Measurements from ENCODE around the gene MAPRE2.

MAPRE2 gene

DNA sequence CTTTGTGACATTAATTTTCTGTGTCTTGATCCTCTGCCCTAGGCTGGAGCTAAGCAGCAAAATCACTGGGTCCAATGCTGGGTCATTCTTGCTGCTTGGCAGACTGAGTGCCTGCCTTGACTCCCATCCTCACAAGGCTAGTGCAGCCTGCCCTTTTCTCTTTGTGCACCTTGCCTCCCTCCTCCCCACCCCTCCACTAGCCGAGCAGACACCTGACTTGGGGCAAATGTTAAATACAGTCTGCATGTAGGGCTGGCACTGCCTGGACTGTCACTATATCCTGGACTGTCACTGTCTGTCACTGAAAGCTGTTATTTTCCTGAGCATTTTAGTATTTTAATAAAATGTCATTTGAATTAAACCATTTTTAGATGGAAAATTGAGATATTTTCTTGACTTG, 33.4 kb downstream of the MAPRE2 start:
- Histone ChIP-seq H3K36me3 (ENCODE audit: control insufficient read depth in 1 of 2, insufficient read depth in 2 of 2, low read depth in 1 of 2, low read length in 2 of 2) (peaks cover 2 to 13% of the 10 kb centered on the region in 2 experiments), H3K18ac (ENCODE audit: low read depth in 1 of 2, low read length in 2 of 2) (no peak overlapping the region), H2AFZ (ENCODE audit: low read depth, low read length) (no peak overlapping the region), H3K23ac (ENCODE audit: low read length in 2 of 2) (no peak overlapping the region), H4K91ac (ENCODE audit: low read length) (no peak overlapping the region), H2BK120ac (ENCODE audit: low read depth, low read length) (no peak overlapping the region), H3K4me3 (ENCODE audit: insufficient read depth in 1 of 2, low read depth in 1 of 2, low read length in 2 of 2) (no peak overlapping the region), H2AK5ac (ENCODE audit: low read length, severe bottlenecking) (no peak overlapping the region), H3K4ac (ENCODE audit: low read depth in 1 of 2, low read length in 2 of 2) (no peak overlapping the region), H3K79me1 (replicated peaks; ENCODE audit: low read length, poor library complexity, severe bottlenecking) (peaks cover 7% of the 10 kb centered on the region), H3K27me3 (ENCODE audit: control insufficient read depth in 1 of 2, insufficient read depth in 1 of 2, low read length in 2 of 2) (no peaks in the 10 kb centered on the region), H3K4me2 (ENCODE audit: low read length, poor library complexity, severe bottlenecking) (no peak overlapping the region), H3K9ac (ENCODE audit: low read length) (no peak overlapping the region), H4K8ac (ENCODE audit: low read length) (peak overlapping the region; percentile 35), H3K14ac (ENCODE audit: low read length in 2 of 2) (no peak overlapping the region), H3K27ac (ENCODE audit: low read length, poor library complexity, severe bottlenecking) (no peak overlapping the region), H2BK15ac (ENCODE audit: low read depth, poor library complexity, severe bottlenecking) (no peak overlapping the region), H2BK5ac (ENCODE audit: low read depth, low read length, poor library complexity, severe bottlenecking) (no peak overlapping the region), H2BK12ac (ENCODE audit: low read length in 2 of 2) (no peak overlapping the region), H3K9me3 (ENCODE audit: control insufficient read depth, low read length) (no peaks in the 10 kb centered on the region), H3K4me1 (ENCODE audit: control insufficient read depth, insufficient read depth, low read depth, low read length) (peaks cover 4% of the 10 kb centered on the region)
- DNase-seq, result no peak
- 100% methylated on average over 1 of the region's 1 CpG for WGBS

DNA sequence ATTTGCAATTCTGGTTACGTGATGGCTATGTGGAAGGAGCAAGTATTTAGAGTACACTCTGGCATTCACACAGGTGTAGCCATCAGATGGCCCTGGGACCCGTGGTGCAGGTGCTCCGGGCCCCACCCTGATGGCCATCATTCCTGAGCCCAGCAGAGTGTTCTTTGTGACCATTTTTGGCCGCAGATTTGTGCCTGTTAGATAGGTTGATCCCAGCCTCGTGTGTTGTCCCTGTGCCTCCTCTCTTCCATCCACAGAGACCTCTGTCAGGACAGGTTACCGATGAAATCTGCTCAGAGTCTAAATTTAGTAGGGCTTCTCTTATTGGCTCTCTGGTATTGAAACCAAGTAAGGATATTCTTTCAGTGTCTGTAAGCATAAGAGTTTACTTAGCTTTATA, 33.9 kb downstream of the MAPRE2 start:
- Histone ChIP-seq H3K27ac (ENCODE audit: low read length, poor library complexity, severe bottlenecking) (no peak overlapping the region), H2BK120ac (ENCODE audit: low read depth, low read length) (no peak overlapping the region), H2BK5ac (ENCODE audit: low read depth, low read length, poor library complexity, severe bottlenecking) (no peak overlapping the region), H3K4me1 (ENCODE audit: control insufficient read depth, insufficient read depth, low read depth, low read length) (peaks cover 4% of the 10 kb centered on the region), H3K79me1 (replicated peaks; ENCODE audit: low read length, poor library complexity, severe bottlenecking) (peaks cover 7% of the 10 kb centered on the region), H3K9me3 (ENCODE audit: control insufficient read depth, low read length) (no peaks in the 10 kb centered on the region), H3K36me3 (ENCODE audit: control insufficient read depth in 1 of 2, insufficient read depth in 2 of 2, low read depth in 1 of 2, low read length in 2 of 2) (peaks cover 2 to 12% of the 10 kb centered on the region in 2 experiments), H4K8ac (ENCODE audit: low read length) (peak overlapping the region; percentile 48), H3K14ac (ENCODE audit: low read length in 2 of 2) (no peak overlapping the region), H3K27me3 (ENCODE audit: control insufficient read depth in 1 of 2, insufficient read depth in 1 of 2, low read length in 2 of 2) (no peaks in the 10 kb centered on the region), H3K18ac (ENCODE audit: low read depth in 1 of 2, low read length in 2 of 2) (no peak overlapping the region), H3K9ac (ENCODE audit: low read length) (no peak overlapping the region), H2BK12ac (ENCODE audit: low read length in 2 of 2) (no peak overlapping the region), H2BK15ac (ENCODE audit: low read depth, poor library complexity, severe bottlenecking) (no peak overlapping the region), H3K4me2 (ENCODE audit: low read length, poor library complexity, severe bottlenecking) (no peak overlapping the region), H3K23ac (ENCODE audit: low read length in 2 of 2) (no peak overlapping the region), H2AFZ (ENCODE audit: low read depth, low read length) (no peak overlapping the region), H4K91ac (ENCODE audit: low read length) (no peak overlapping the region), H3K4me3 (ENCODE audit: insufficient read depth in 1 of 2, low read depth in 1 of 2, low read length in 2 of 2) (no peak overlapping the region), H3K4ac (ENCODE audit: low read depth in 1 of 2, low read length in 2 of 2) (no peak overlapping the region), H2AK5ac (ENCODE audit: low read length, severe bottlenecking) (peak overlapping the region; percentile 34)
- WGBS, result 81% methylated on average over 3 of the region's 6 CpGs
- no peak for DNase-seq

DNA sequence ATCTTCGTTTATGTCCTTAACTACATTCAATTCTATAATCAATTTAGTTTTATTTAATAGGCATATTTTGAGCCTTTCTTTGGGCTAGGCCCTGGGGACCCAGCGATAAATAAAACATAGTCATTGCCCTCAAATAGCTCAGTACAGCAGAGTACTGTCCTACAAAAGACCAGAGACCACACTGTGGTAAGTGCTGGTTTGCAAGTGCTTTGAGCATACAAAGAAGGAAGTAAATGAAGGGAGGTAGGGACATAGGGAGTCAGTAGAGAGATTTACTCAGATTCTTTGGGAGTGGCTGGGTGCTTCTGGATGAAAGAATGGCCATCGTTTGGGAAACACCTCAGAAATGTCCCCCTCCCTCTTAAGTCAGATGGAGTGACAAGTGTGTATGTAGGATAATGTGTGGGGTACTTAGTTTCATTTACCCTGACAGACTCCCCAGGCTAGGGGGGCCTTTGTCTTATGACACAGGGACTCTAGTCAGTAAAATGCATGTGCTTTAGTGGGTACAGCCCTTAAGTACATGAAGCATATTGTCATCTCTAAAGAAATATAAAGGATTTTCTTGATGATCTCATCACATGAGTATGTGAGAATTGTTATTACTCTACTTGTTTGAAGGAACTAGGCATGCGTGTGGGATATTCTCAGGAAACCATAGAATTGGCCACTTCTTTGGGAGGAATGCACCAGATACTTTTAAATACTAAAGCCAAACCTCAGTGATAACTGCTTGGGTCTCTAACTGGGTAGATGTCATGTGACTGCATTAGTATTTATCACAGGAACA, 35.1 kb downstream of the MAPRE2 start:
- H3K4me2 ChIP-seq (ENCODE audit: low read length, poor library complexity, severe bottlenecking), result no peak overlapping the region
- H2BK15ac ChIP-seq (ENCODE audit: low read depth, poor library complexity, severe bottlenecking), result no peak overlapping the region
- H3K36me3 ChIP-seq (ENCODE audit: control insufficient read depth in 1 of 2, insufficient read depth in 2 of 2, low read depth in 1 of 2, low read length in 2 of 2), result no peaks in the 10 kb centered on the region
- H3K23ac ChIP-seq (ENCODE audit: low read length in 2 of 2), result no peak overlapping the region
- H3K9me3 ChIP-seq (ENCODE audit: control insufficient read depth, low read length), result no peaks in the 10 kb centered on the region
- H3K18ac ChIP-seq (ENCODE audit: low read depth in 1 of 2, low read length in 2 of 2), result peak overlapping the region in 1 of 2 experiments; percentile 75
- no peak overlapping the region for H2BK12ac ChIP-seq (ENCODE audit: low read length in 2 of 2)
- peak overlapping the region; percentile 93 for H2AK5ac ChIP-seq (ENCODE audit: low read length, severe bottlenecking)
- no peak overlapping the region for H2AFZ ChIP-seq (ENCODE audit: low read depth, low read length)
- peak overlapping the region; percentile 27 for H4K91ac ChIP-seq (ENCODE audit: low read length)
- peak overlapping the region; percentile 53 for H3K27ac ChIP-seq (ENCODE audit: low read length, poor library complexity, severe bottlenecking)
- H3K79me1 ChIP-seq (replicated peaks; ENCODE audit: low read length, poor library complexity, severe bottlenecking), result peaks cover 8% of the 10 kb centered on the region
- no peak overlapping the region for H2BK5ac ChIP-seq (ENCODE audit: low read depth, low read length, poor library complexity, severe bottlenecking)
- no peak overlapping the region for H3K14ac ChIP-seq (ENCODE audit: low read length in 2 of 2)
- H4K8ac ChIP-seq (ENCODE audit: low read length), result peak overlapping the region; percentile 15
- 0% methylated on average over 1 of the region's 4 CpGs for WGBS
- peak; percentile 71 for DNase-seq
- peaks cover 4% of the 10 kb centered on the region for H3K4me1 ChIP-seq (ENCODE audit: control insufficient read depth, insufficient read depth, low read depth, low read length)
- no peak overlapping the region for H3K4ac ChIP-seq (ENCODE audit: low read depth in 1 of 2, low read length in 2 of 2)
- peak overlapping the region; percentile 49 for H2BK120ac ChIP-seq (ENCODE audit: low read depth, low read length)
- H3K4me3 ChIP-seq (ENCODE audit: insufficient read depth in 1 of 2, low read depth in 1 of 2, low read length in 2 of 2), result no peak overlapping the region
- no peak overlapping the region for H3K9ac ChIP-seq (ENCODE audit: low read length)
- H3K27me3 ChIP-seq (ENCODE audit: control insufficient read depth in 1 of 2, insufficient read depth in 1 of 2, low read length in 2 of 2), result no peaks in the 10 kb centered on the region

GRCh38 chr18:35077937-35078336, 36.7 kb downstream of the MAPRE2 start:
- no peaks in the 10 kb centered on the region for H3K9me3 ChIP-seq (ENCODE audit: control insufficient read depth, low read length)
- H3K4me2 ChIP-seq (ENCODE audit: low read length, poor library complexity, severe bottlenecking), result no peak overlapping the region
- H3K36me3 ChIP-seq (ENCODE audit: control insufficient read depth in 1 of 2, insufficient read depth in 2 of 2, low read depth in 1 of 2, low read length in 2 of 2), result no peaks in the 10 kb centered on the region
- no peak overlapping the region for H2BK15ac ChIP-seq (ENCODE audit: low read depth, poor library complexity, severe bottlenecking)
- no peak overlapping the region for H3K4me3 ChIP-seq (ENCODE audit: insufficient read depth in 1 of 2, low read depth in 1 of 2, low read length in 2 of 2)
- H2BK5ac ChIP-seq (ENCODE audit: low read depth, low read length, poor library complexity, severe bottlenecking), result no peak overlapping the region
- H3K27ac ChIP-seq (ENCODE audit: low read length, poor library complexity, severe bottlenecking), result no peak overlapping the region
- H3K79me1 ChIP-seq (replicated peaks; ENCODE audit: low read length, poor library complexity, severe bottlenecking), result peaks cover 9% of the 10 kb centered on the region
- no peak overlapping the region for H3K14ac ChIP-seq (ENCODE audit: low read length in 2 of 2)
- H2AK5ac ChIP-seq (ENCODE audit: low read length, severe bottlenecking), result no peak overlapping the region
- DNase-seq, result no peak
- H2AFZ ChIP-seq (ENCODE audit: low read depth, low read length), result no peak overlapping the region
- no peak overlapping the region for H2BK12ac ChIP-seq (ENCODE audit: low read length in 2 of 2)
- H3K23ac ChIP-seq (ENCODE audit: low read length in 2 of 2), result no peak overlapping the region
- H3K4me1 ChIP-seq (ENCODE audit: control insufficient read depth, insufficient read depth, low read depth, low read length), result peaks cover 4% of the 10 kb centered on the region
- H3K18ac ChIP-seq (ENCODE audit: low read depth in 1 of 2, low read length in 2 of 2), result no peak overlapping the region
- no peaks in the 10 kb centered on the region for H3K27me3 ChIP-seq (ENCODE audit: control insufficient read depth in 1 of 2, insufficient read depth in 1 of 2, low read length in 2 of 2)
- H3K4ac ChIP-seq (ENCODE audit: low read depth in 1 of 2, low read length in 2 of 2), result no peak overlapping the region
- H4K91ac ChIP-seq (ENCODE audit: low read length), result no peak overlapping the region
- H4K8ac ChIP-seq (ENCODE audit: low read length), result no peak overlapping the region
- no peak overlapping the region for H2BK120ac ChIP-seq (ENCODE audit: low read depth, low read length)
- H3K9ac ChIP-seq (ENCODE audit: low read length), result no peak overlapping the region
